ENCODE measurements around the gene PDGFD. TPM values are rescaled to one million over a fixed set of nuclear protein-coding genes. Genes with fewer than 3 reads are reported as not detected.

PDGFD gene
- total and polyA plus RNA-seq, 2 experiments from 2014 or later = 1.9 to 4.5 TPM

- Mint-ChIP-seq H3K9me3 (no peaks in the 10 kb centered on the region; the same call in 2 of the 3 replicates), H3K27ac (no peak overlapping the region)
- ATAC-seq = no peak
Observed at GRCh38 chr11:103880968-103881367, 283.0 kb downstream of the PDGFD start.

More at GRCh38 chr11:103880968-103881367, 283.0 kb downstream of the PDGFD start:
- Histone ChIP-seq H3K9me2 (ENCODE audit: insufficient read depth) (peaks cover 11% of the 10 kb centered on the region; the same call in 1 of the 2 replicates), H3K79me2 (replicated peaks; ENCODE audit: insufficient read depth) (no peaks in the 10 kb centered on the region), H3K4me2 (no peak overlapping the region), H2AFZ (no peak overlapping the region), H3K4me3 (no peak overlapping the region), H3F3A (replicated peaks; ENCODE audit: low read depth) (no peaks in the 10 kb centered on the region), H3K36me3 (ENCODE audit: insufficient read depth) (no peaks in the 10 kb centered on the region), H3K27ac (ENCODE audit: low read depth) (no peak overlapping the region), H3K4me1 (ENCODE audit: insufficient read depth) (no peaks in the 10 kb centered on the region), H4K20me1 (replicated peaks; ENCODE audit: insufficient read depth) (no peaks in the 10 kb centered on the region), H3K27me3 (ENCODE audit: insufficient read depth) (no peaks in the 10 kb centered on the region)
- H3K36me3 Mint-ChIP-seq (ENCODE audit: low read depth) = no peaks in the 10 kb centered on the region
- no peak for DNase-seq (ENCODE audit: low spot score)
- no peaks in the 10 kb centered on the region for H3K4me1 Mint-ChIP-seq
- H3K4me3 Mint-ChIP-seq = no peak overlapping the region
- TF ChIP-seq EZH2 (IDR thresholded peaks at IDR 0.05; ENCODE audit: low read depth, unreplicated experiment) (no peak), NANOG (IDR thresholded peaks at IDR 0.05; ENCODE audit: borderline replicate concordance) (no peak), ZNF114 (CRISPR knock-in tag; IDR thresholded peaks at IDR 0.05) (no peak), STAT1 (IDR thresholded peaks at IDR 0.05; ENCODE audit: unreplicated experiment) (no peak), CREB1 (CRISPR knock-in tag; IDR thresholded peaks at IDR 0.05; ENCODE audit: low read depth) (no peak), EZH2phosphoT487 (IDR thresholded peaks at IDR 0.05; ENCODE audit: unreplicated experiment) (no peak), ZNF331 (CRISPR knock-in tag; IDR thresholded peaks at IDR 0.05; ENCODE audit: low read depth) (no peak), REST (IDR thresholded peaks at IDR 0.05; ENCODE audit: unreplicated experiment) (no peak), CTCF (conservative IDR thresholded peaks at IDR 0.05; ENCODE audit: low read depth in 2 of 2) (no peak), ZNF462 (CRISPR knock-in tag; IDR thresholded peaks at IDR 0.05) (no peak), POLR2AphosphoS5 (IDR thresholded peaks at IDR 0.05; ENCODE audit: low read depth) (no peak), ETS1 (IDR thresholded peaks at IDR 0.05) (no peak), JUNB (IDR thresholded peaks at IDR 0.05; ENCODE audit: unreplicated experiment) (no peak)
- H3K27me3 Mint-ChIP-seq (ENCODE audit: insufficient read depth, low read depth, poor library complexity) = peaks cover 2% of the 10 kb centered on the region
